GM23338 (cell line): ENCODE measurements around the gene AP5Z1. TPM values are rescaled to one million over a fixed set of nuclear protein-coding genes. Genes with fewer than 3 reads are reported as not detected.

Source experiments
- ATAC-seq: fragments of 200-7000 bp; cut with Tn5 transposase; 3 replicates; pipeline ENCODE4 v1.9.1; 2020
- DNase-seq: peaks from one replicate; pipeline ENCODE4 v3.0.0-alpha.2; 2015; ENCODE audit warnings: low spot score
- H2AFZ ChIP-seq: fragments of 200-600 bp; sonication (generic); 2 replicates; pipeline ENCODE4 v1.8.0; 2016; ENCODE audit warnings: antibody characterized with exemption, mild to moderate bottlenecking, moderate library complexity
- H3F3A ChIP-seq: fragments of 200-600 bp; sonication (generic); replicated peaks from 2 replicates; pipeline ENCODE4 v1.8.0; 2017; ENCODE audit warnings: antibody characterized with exemption, mixed run types, low read depth
- H3K27ac ChIP-seq: fragments of 200-600 bp; sonication (generic); 2 replicates; pipeline ENCODE4 v1.6.1; 2016; ENCODE audit warnings: low read depth
- H3K27me3 ChIP-seq: fragments of 200-600 bp; sonication (generic); 2 replicates; pipeline ENCODE4 v1.8.0; 2016; ENCODE audit warnings: mild to moderate bottlenecking, mixed run types, moderate library complexity; ENCODE audit not compliant: insufficient read depth
- H3K36me3 ChIP-seq: fragments of 200-600 bp; sonication (generic); 2 replicates; pipeline ENCODE4 v1.8.0; 2016; ENCODE audit warnings: mild to moderate bottlenecking; ENCODE audit not compliant: insufficient read depth
- H3K4me1 ChIP-seq: fragments of 200-600 bp; sonication (generic); 2 replicates; pipeline ENCODE4 v1.8.0; 2016; ENCODE audit warnings: mild to moderate bottlenecking, moderate library complexity; ENCODE audit not compliant: insufficient read depth
- H3K4me2 ChIP-seq: fragments of 200-600 bp; sonication (generic); 2 replicates; pipeline ENCODE4 v1.7.1; 2017; ENCODE audit warnings: mixed run types
- H3K4me3 ChIP-seq: fragments of 200-600 bp; sonication (generic); 2 replicates; pipeline ENCODE4 v1.6.1; 2016; ENCODE audit warnings: mixed run types
- H3K79me2 ChIP-seq: fragments of 200-600 bp; sonication (generic); replicated peaks from 2 replicates; pipeline ENCODE4 v1.8.0; 2017; ENCODE audit warnings: mild to moderate bottlenecking; ENCODE audit not compliant: insufficient read depth
- H3K9me2 ChIP-seq: fragments of 200-600 bp; sonication (generic); 2 replicates; pipeline ENCODE4 v1.8.0; 2017; ENCODE audit not compliant: insufficient read depth
- H4K20me1 ChIP-seq: fragments of 200-600 bp; sonication (generic); replicated peaks from 2 replicates; pipeline ENCODE4 v1.8.0; 2017; ENCODE audit warnings: mild to moderate bottlenecking; ENCODE audit not compliant: insufficient read depth
- H3K27ac Mint-ChIP-seq: 2 replicates; pipeline ENCODE4 v1.8.0; 2020; ENCODE audit warnings: inconsistent platforms, mild to moderate bottlenecking, moderate library complexity, mixed read lengths
- H3K27me3 Mint-ChIP-seq: 3 replicates; pipeline ENCODE4 v1.8.0; 2022; ENCODE audit warnings: low read depth, mild to moderate bottlenecking, moderate library complexity, mixed read lengths, inconsistent platforms; ENCODE audit not compliant: insufficient read depth, poor library complexity
- H3K36me3 Mint-ChIP-seq: 3 replicates; pipeline ENCODE4 v1.8.0; 2021; ENCODE audit warnings: low read depth, mild to moderate bottlenecking, inconsistent platforms, moderate library complexity, mixed read lengths
- H3K4me1 Mint-ChIP-seq: 3 replicates; pipeline ENCODE4 v1.8.0; 2020; ENCODE audit warnings: mild to moderate bottlenecking, inconsistent platforms, mixed read lengths
- H3K4me3 Mint-ChIP-seq: 3 replicates; pipeline ENCODE4 v1.8.0; 2021; ENCODE audit warnings: moderate library complexity, mild to moderate bottlenecking, inconsistent platforms, mixed read lengths
- H3K9me3 Mint-ChIP-seq: 3 replicates; pipeline ENCODE4 v1.8.0; 2020; ENCODE audit warnings: moderate library complexity, mild to moderate bottlenecking, inconsistent platforms, mixed read lengths
- ETS1 ChIP-seq: IDR thresholded peaks from 2 replicates; pipeline ENCODE4 v1.6.1; 2016; ENCODE audit warnings: antibody characterized with exemption
- EZH2 ChIP-seq: fragments of 200-600 bp; sonication (generic); IDR thresholded peaks from one replicate; pipeline ENCODE4 v1.8.0; 2017; ENCODE audit warnings: antibody characterized with exemption, mild to moderate bottlenecking, low read depth; ENCODE audit not compliant: unreplicated experiment
- EZH2phosphoT487 ChIP-seq: fragments of 200-600 bp; sonication (generic); IDR thresholded peaks from one replicate; pipeline ENCODE4 v1.8.1; 2018; ENCODE audit warnings: antibody characterized with exemption; ENCODE audit not compliant: unreplicated experiment
- NANOG ChIP-seq: IDR thresholded peaks from 2 replicates; pipeline ENCODE4 v1.6.1; 2016; ENCODE audit warnings: antibody characterized with exemption, borderline replicate concordance
- POLR2AphosphoS5 ChIP-seq: IDR thresholded peaks from 2 replicates; pipeline ENCODE4 v1.6.1; 2016; ENCODE audit warnings: antibody characterized with exemption, low read depth
- REST ChIP-seq: IDR thresholded peaks from one replicate; pipeline ENCODE4 v1.6.1; 2018; ENCODE audit warnings: antibody characterized with exemption; ENCODE audit not compliant: unreplicated experiment
- STAT1 ChIP-seq: IDR thresholded peaks from one replicate; pipeline ENCODE4 v1.6.1; 2016; ENCODE audit warnings: antibody characterized with exemption; ENCODE audit not compliant: unreplicated experiment
- polyA plus RNA-seq: library from polyadenylated mRNA; unstranded; fragments of >200 nt; fragmentation: Nextera tagmentation; extraction: Ambion mirVana; gene quantifications from 2 replicates; pipeline ENCODE4 v1.2.1, GENCODE V29; 2016
- total RNA-seq: library from RNA; depleted of rRNA; stranded (reverse); fragments of >200 nt; shearing (Covaris generic); gene quantifications from 2 replicates; pipeline ENCODE4 v1.2.3, GENCODE V29; 2014

The AP5Z1 gene
- total and polyA plus RNA-seq, 2 experiments from 2014 or later: 16.3 to 31.2 TPM

- no peaks in the 10 kb centered on the region for H3K9me2 ChIP-seq
- DNase-seq (no peak), ATAC-seq (no peak)
- no peaks in the 10 kb centered on the region for H3K36me3 Mint-ChIP-seq
- H3K36me3 ChIP-seq: no peaks in the 10 kb centered on the region
- no peaks in the 10 kb centered on the region for H3K27me3 ChIP-seq
- H3K27ac ChIP-seq: no peak overlapping the region
- peaks cover 9% of the 10 kb centered on the region; the same call in 1 of the 3 replicates for H3K9me3 Mint-ChIP-seq
- no peak overlapping the region for H3K4me3 ChIP-seq
- H3F3A ChIP-seq: no peaks in the 10 kb centered on the region
- TF ChIP-seq ETS1: no peak
- no peak for TF ChIP-seq REST
- no peak for TF ChIP-seq EZH2phosphoT487
- TF ChIP-seq EZH2: no peak
- TF ChIP-seq POLR2AphosphoS5: no peak
- TF ChIP-seq NANOG: no peak
- H2AFZ ChIP-seq: no peak overlapping the region
- no peaks in the 10 kb centered on the region for H3K4me1 ChIP-seq
- H4K20me1 ChIP-seq: no peaks in the 10 kb centered on the region
- peaks cover 10% of the 10 kb centered on the region for H3K27me3 Mint-ChIP-seq
- no peak overlapping the region for H3K4me3 Mint-ChIP-seq
- no peak overlapping the region for H3K27ac Mint-ChIP-seq
- no peaks in the 10 kb centered on the region; the same call in 2 of the 3 replicates for H3K4me1 Mint-ChIP-seq
- no peaks in the 10 kb centered on the region for H3K79me2 ChIP-seq
- H3K4me2 ChIP-seq: no peak overlapping the region
Observed at GRCh38 chr7:4816419-4817080, 41.1 kb downstream of the AP5Z1 start.

- Histone ChIP-seq H3K4me3 (no peak overlapping the region), H2AFZ (no peak overlapping the region), H3K4me1 (no peaks in the 10 kb centered on the region), H3K4me2 (no peak overlapping the region), H3F3A (no peaks in the 10 kb centered on the region), H4K20me1 (no peaks in the 10 kb centered on the region), H3K36me3 (no peaks in the 10 kb centered on the region), H3K9me2 (no peaks in the 10 kb centered on the region), H3K79me2 (no peaks in the 10 kb centered on the region), H3K27ac (no peak overlapping the region), H3K27me3 (no peaks in the 10 kb centered on the region)
- H3K9me3 Mint-ChIP-seq: peaks cover 9% of the 10 kb centered on the region; the same call in 1 of the 3 replicates
- no peak for ATAC-seq
- no peak overlapping the region for H3K4me3 Mint-ChIP-seq
- H3K27me3 Mint-ChIP-seq: peaks cover 10% of the 10 kb centered on the region
- DNase-seq: no peak
- H3K4me1 Mint-ChIP-seq: no peaks in the 10 kb centered on the region; the same call in 2 of the 3 replicates
- H3K36me3 Mint-ChIP-seq: no peaks in the 10 kb centered on the region
- no peak overlapping the region for H3K27ac Mint-ChIP-seq
- TF ChIP-seq EZH2: no peak
- TF ChIP-seq REST: no peak
- TF ChIP-seq STAT1: no peak
Observed at GRCh38 chr7:4817178-4817901, 41.9 kb downstream of the AP5Z1 start.
